GM18873 (cell line): ENCODE data around the gene SH3TC1.

Source experiments
- ATAC-seq: cut with Tn5 transposase; IDR thresholded peaks from one replicate; pipeline ENCODE4 v1.9.1; 2021; ENCODE audit warnings: mild to moderate bottlenecking, moderate library complexity, moderate number of reproducible peaks; ENCODE audit not compliant: unreplicated experiment, low FRiP score

SH3TC1 gene

GRCh38 chr4:8163436-8164193 is 35.5 kb upstream of the SH3TC1 start:
- no peak for ATAC-seq

GRCh38 chr4:8164194-8164565 is 34.9 kb upstream of the SH3TC1 start:
- no peak for ATAC-seq

DNA sequence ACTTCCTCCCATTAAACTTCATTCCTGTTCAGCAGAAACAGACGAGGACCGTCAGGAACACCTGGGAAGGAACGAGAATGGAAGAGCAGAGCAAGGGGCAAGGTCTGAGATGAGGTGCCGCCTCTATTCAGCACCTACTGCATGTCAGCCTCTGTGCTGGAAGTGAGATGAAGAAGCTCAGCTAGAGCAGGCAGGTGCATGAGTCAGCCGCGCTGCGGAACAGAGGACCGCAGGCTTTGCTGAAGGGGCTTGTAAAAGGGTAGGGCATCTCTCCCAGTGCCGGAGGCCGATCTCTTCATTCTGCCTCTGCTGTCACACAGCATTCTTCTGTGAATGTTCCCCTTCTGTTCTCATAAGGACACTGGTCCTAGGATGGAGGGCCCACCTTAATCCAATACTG is 34.4 kb upstream of the SH3TC1 start:
- ATAC-seq, result no peak

DNA sequence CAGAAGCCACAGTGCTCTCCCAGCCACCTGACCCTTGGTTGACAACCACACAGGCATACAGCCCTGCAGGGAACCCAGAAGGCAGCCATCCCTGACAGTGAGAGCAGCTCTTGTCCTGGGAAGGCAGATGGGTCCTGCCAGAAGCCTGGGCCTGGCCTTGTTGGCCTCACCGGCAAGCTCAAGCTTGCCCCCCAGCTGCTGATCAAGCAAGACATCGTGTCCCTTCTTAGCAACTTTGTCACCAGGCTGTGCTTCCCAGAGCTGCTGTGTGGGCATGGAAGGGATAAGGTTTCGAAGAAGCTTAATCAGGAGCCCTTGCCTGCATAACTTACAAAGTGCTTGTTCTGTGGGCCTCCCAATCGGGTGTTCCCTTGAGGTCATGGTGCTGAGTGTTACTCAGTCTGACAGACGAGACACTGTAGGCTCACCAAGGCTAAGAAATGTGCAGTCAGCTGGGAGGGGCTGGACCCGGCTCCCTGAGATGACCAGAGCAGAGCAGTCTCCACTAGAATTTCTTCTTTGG is 33.7 kb upstream of the SH3TC1 start:
- ATAC-seq, result no peak

DNA sequence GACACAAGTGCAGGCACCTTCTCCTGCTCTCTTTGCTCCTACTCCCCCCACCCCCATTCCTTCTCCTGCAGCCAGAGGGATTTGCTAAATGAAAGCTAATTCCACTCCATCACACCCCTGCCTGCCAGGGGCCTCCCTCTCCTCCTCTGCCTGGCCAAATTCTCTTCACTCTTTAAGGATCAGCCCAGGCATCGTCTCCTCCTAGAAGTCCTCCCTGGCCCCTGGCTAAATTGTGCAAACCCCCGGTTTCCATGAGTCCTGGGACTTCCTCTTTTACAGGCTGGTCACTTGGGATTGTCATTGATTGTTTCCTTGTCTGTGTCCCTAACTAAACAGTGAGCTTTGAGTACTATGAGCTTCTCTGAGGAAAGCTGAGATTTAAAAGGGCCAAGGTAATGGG is 31.8 kb upstream of the SH3TC1 start:
- no peak for ATAC-seq

GRCh38 chr4:8167815-8168214 is 31.3 kb upstream of the SH3TC1 start:
- ATAC-seq, result no peak

DNA sequence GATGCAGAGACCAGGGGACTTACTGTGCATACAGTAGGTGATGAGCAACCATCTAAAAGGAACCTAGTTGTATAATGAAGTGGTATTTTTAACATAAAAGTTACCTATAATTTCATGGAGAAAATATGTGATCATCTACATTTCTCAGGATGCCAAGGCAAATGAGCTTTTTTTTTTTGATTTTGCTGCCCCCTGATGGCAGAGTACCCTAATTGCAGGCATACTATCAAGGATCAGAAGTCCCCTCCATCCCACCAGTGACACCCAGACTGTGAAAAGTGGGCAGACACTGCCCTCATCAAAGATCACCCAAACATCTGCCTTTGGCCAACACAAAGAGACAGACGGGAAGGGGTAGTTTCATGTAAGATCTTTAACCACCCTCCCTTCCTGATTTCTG is 30.9 kb upstream of the SH3TC1 start:
- ATAC-seq, result no peak

GRCh38 chr4:8168832-8169598 is 30.1 kb upstream of the SH3TC1 start:
- no peak for ATAC-seq

- ATAC-seq, result no peak
Measured at GRCh38 chr4:8169763-8170162, 29.3 kb upstream of the SH3TC1 start.

DNA sequence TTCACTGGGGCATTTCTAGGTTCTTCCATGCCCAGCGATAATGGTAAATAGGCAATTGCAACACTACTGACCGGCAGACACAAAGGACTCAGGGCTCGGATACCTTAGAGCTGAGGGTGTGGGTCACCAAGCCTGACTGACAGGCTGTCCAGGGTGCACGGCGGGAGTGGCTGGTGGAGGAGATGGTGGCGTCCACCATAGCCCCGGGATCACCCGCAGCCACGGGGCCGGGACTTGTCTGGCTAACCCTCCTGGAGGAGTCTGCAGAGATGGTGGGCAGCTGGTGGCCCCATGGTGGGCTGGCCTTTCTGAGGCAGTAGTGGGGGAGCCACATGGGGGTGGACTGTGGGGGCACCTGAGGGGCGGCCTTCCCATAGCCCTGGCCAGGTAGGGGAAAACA is 28.7 kb upstream of the SH3TC1 start:
- no peak for ATAC-seq

GRCh38 chr4:8171266-8171665 is 27.8 kb upstream of the SH3TC1 start:
- no peak for ATAC-seq

GRCh38 chr4:8171984-8172924 is 26.8 kb upstream of the SH3TC1 start:
- ATAC-seq, result peak; percentile 49

- ATAC-seq, result no peak
Measured at GRCh38 chr4:8173492-8174242, 25.4 kb upstream of the SH3TC1 start.

- ATAC-seq, result no peak
Measured at GRCh38 chr4:8174970-8175369, 24.1 kb upstream of the SH3TC1 start.

GRCh38 chr4:8175686-8176085 is 23.4 kb upstream of the SH3TC1 start:
- ATAC-seq, result no peak

DNA sequence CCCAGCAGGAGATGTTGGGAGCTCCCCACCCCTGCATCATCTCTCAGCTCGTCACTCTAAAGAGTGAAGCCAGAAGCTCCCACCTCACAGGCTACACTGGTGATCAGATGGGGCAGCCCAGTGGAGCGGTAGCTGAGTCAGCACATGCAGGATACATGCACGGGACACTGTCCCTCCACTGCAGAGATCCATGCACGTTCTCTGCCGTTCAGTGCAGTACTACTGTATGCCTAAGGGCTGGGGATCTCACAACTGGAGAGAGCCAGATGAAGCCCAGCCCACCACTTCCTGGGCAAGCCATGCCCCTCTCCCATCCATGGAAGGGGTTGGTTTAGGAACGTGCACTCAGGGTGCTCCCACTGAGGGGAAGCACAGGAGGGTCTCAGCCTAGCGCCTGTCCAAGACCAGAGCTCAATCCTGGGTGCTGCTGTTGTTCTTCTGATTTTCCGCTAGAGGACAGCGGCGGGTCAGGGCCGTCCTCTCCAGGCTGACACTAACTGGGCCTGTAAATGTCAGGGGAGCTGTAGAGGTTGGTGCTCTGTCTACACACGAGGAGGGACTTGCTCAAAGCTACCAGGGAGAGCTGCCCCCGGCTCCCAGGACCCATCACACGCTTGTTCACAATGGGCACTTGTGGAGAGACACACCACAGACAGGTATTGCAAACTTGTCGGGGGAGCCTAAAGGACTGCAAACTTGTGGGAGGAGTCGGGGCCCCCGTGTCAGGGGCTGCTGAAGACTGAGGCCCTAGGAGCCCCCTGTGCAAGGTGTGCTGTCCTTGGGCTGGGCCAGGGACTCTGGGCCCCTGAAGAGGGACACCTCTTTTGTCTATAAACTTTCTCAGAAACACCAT is 22.3 kb upstream of the SH3TC1 start:
- no peak for ATAC-seq

DNA sequence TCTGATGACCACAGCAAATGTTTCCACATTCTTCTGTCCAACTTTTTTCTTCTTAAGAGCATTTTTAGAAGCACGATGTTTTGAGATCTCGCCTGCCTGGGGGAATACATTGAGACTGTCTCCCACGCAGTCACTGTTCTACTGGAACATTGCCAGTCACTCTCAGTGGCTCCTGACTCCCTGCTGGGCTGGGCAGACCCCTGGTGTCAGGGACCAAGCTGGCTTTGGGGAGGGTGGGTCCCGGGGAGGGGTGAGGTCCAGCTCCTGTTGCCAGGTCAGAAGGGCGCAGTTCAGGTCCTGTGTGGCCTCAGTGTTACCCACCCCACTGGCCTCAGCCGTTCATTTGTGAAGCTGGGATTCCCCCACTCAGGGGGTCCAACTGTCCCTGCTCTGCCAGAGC is 21.5 kb upstream of the SH3TC1 start:
- ATAC-seq, result no peak

- no peak for ATAC-seq
Measured at GRCh38 chr4:8177956-8178355, 21.1 kb upstream of the SH3TC1 start.

DNA sequence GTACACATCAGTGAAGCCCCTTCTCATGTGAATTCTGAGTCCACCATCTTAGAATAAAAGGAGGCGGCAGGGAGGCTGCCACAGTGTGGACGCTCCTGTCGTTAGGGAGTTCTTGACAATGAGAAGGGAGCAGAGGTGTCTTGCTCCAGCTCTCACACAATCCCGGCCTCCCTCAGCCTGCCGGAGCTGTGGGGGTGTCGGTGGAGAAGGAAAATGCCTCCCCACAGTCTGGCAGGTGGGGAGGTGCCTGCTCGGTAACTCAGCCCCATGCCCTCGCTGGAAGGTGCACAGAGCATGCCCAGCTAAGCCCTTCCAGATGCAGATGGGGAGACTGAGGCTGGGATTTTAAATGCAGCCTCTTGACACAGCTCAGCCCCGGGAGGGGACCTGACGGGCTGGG is 20.0 kb upstream of the SH3TC1 start:
- no peak for ATAC-seq
